Fibroblast of skin of right quadriceps (primary cell): ENCODE data around the gene ENTPD6.
"Not testable (repeated sequence)": the region's sequence is repeated elsewhere in the genome, so short reads cannot be mapped to it uniquely, and the experiment has no call there.

Experiments used
- DNase-seq: peaks from one replicate; pipeline ENCODE4 v3.0.0-alpha.2; 2013

The ENTPD6 gene

GRCh38 chr20:25225642-25226432, 30.3 kb downstream of the ENTPD6 start:
- no peak for DNase-seq

DNA sequence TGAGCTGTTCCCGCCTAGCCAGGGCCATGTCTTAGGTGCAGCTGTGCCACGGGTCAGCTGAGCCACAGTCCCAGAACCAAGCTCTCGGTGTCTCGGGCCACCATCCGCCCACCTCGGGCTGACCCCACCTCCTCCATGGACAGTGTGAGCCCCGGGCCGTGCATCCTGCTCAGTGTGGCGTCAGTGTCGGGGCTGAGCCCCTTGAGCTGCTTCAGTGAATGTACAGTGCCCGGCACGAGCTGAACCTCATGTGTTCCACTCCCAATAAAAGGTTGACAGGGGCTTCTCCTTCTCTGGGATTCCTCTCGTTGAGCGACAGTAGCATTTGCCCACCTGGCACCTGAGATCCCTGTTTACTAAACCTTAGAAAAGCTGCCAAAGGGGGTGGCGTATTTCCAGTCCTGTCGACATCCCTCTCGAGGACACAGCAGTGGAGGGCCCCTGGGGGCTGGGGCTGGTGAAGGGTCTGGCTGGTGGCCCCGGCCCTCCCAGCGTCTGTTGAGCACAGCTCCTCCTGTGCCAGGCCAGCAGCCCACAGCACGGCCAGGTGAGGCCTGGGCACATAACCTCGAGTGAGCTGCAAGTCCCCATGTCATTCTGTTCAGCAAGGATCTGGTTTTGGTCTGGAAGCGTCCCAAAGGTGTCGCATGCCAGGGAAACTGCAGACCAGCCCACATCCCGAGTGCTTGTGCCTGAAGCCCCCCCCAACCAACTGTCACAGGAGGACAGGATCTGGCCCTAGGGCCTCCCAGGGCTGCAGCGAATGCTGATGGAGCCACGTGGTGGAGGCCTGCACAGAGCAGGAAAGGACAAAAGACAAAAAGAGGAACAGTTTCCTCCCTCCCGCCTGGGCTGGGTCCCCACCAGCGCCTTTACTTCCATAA, 31.2 kb downstream of the ENTPD6 start:
- no peak for DNase-seq

DNA sequence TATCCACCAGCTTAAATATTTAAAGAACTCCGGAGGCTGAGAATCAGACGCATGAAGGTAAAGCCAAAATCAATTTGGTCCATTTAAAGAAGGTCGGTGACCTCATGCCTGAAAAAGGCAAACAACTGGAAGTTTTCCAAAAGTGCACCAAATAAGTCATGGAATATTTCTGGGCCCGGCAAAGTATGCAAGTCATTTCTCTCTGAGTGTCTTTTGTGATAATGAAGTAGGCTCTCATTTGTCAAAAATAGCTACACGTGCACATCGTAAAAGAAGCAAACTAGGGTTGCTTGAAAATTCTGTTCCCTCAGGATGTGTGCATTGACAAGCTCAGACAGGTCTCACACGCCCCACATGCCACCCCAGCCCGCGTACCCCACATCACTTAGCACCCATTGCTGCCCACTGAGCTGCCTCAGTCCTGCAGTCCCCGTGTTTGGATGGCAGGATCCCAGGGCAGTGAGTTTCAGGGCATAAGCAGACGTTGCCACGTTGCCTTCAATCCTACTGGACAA, 31.9 kb downstream of the ENTPD6 start:
- peak; percentile 82 for DNase-seq

DNA sequence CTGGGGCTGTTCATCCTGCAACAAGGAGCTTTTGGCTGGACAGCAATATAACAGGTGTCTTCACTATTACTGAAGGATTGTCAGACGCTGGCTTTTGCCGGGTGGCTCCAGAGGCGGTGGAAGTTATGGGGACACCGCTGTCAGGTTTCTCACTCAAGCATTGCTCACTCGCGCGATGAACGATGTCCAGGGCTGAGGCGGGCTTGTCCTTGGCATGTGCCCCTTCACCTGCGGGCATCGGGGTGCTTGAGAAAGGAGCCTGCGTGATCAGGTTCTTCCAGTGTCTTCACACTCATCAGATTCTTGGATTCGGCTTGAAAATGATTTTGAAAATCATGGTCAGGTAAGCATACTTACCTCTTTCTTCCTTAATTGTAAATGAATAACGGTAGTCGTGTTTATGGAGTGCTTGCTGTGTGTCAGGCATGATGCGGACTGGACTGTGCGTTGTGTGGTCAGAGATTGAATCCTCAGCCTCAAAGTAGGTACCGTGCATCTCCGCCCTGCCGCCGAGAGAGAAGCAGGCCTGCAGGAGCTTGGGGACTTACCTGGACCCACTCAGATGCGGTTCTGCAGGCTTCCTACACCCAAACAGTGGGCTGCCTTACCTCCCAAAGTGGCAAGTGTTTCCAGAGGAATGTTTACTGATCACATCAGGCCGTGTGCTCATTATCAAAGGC, 34.1 kb downstream of the ENTPD6 start:
- no peak for DNase-seq

- DNase-seq: no peak
Measured at GRCh38 chr20:25230166-25230831, 34.8 kb downstream of the ENTPD6 start.

- DNase-seq: peak; percentile 71
Measured at GRCh38 chr20:25233016-25233772, 37.7 kb downstream of the ENTPD6 start.

DNA sequence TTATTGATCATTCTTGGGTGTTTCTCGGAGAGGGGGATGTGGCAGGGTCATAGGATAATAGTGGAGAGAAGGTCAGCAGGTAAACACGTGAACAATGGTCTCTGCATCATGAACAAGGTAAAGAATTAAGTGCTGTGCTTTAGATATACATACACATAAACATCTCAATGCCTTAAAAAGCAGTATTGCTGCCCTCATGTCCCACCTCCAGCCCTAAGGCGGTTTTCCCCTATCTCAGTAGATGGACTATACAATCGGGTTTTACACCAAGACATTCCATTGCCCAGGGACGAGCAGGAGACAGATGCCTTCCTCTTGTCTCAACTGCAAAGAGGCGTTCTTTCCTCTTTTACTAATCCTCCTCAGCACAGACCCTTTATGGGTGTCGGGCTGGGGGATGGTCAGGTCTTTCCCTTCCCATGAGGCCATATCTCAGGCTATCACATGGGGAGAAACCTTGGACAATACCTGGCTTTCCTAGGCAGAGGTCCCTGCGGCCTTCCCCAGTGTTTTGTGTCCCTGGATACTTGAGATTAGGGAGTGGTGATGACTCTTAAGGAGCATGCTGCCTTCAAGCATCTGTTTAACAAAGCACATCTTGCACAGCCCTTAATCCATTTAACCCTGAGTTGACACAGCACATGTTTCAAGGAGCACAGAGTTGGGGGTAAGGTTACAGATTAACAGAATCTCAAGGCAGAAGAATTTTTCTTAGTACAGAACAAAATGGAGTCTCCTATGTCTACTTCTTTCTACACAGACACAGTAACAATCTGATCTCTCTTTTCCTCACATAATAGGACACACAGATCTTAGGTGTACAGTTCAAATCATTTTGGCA, 38.7 kb downstream of the ENTPD6 start:
- DNase-seq: not testable (repeated sequence)

DNA sequence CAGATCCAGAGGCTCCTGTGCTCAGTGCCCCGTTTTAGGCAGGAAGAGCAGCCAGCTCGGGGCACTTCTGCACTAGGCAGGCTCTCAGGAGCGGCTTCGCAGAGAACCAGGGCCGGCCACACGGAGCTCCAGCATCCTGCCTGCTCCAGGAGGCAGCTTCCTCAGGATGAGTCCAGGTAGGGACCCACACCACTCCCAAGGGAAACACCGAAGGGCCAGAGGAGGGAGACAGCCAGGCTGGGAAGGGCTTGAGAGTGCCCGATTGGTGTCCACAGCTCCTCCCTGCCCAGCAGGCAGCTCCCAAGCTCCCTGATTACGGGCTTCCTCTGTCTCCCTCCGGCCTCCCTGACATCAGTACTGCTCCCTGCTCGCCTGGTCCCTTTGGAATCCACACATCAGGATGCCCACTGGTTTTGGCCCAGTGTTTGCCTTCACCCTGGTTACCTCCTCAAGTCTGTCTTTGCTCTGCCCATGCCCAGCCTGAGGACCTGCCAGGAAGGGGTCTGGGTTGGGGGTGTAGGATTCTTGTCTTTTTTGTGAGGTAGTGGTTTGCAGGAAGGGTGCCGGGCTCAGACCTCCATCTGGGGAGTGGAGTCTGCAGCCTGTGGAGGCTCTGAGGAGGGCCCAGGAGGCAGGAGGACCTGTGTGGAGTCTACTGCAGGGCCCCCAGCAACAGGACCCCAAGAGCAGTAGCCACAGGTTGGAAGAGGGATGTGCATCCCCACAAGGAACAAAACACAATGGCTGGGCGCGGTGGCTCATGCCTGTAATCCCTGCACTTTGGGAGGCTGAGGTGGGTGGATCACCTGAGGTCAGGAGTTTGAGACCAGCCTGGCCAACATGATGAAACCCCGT, 41.2 kb downstream of the ENTPD6 start:
- DNase-seq: no peak

- DNase-seq: peak; percentile 100
Measured at GRCh38 chr20:25237610-25238318, 42.3 kb downstream of the ENTPD6 start.

DNA sequence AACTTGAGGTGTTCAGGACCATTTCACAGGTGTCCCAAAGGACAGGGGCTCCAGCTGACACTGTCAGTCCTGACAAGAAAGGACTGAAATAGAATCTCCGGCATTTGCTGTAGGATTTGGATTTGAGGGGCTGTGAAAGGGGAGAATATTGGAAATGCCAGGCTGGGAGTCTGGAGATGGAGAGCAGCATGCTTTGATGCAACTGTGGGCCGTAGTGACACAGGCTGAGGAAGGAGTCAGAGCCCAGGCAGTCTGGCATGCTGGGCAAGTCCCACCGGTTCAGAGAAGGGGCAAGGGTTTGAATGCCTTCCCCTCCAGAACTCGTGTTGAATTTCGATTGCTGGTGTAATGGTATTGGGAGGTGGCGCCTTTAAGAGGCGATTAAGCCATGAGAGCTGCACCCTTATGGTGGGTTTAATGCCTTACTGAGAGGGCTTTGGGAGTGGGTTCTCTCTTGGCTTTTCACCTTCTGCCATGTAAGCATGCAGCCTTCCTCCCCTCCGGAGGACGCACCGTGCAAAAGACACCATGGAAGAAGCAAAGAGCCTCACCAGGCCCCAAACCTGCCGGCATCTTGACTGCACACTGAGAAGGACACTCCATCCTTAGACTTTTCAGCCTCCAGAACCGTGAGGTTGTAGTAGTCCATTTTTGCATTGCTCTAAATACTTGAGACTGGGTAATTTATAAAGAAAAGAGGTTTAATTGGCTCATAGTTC, 43.0 kb downstream of the ENTPD6 start:
- peak; percentile 54 for DNase-seq

DNA sequence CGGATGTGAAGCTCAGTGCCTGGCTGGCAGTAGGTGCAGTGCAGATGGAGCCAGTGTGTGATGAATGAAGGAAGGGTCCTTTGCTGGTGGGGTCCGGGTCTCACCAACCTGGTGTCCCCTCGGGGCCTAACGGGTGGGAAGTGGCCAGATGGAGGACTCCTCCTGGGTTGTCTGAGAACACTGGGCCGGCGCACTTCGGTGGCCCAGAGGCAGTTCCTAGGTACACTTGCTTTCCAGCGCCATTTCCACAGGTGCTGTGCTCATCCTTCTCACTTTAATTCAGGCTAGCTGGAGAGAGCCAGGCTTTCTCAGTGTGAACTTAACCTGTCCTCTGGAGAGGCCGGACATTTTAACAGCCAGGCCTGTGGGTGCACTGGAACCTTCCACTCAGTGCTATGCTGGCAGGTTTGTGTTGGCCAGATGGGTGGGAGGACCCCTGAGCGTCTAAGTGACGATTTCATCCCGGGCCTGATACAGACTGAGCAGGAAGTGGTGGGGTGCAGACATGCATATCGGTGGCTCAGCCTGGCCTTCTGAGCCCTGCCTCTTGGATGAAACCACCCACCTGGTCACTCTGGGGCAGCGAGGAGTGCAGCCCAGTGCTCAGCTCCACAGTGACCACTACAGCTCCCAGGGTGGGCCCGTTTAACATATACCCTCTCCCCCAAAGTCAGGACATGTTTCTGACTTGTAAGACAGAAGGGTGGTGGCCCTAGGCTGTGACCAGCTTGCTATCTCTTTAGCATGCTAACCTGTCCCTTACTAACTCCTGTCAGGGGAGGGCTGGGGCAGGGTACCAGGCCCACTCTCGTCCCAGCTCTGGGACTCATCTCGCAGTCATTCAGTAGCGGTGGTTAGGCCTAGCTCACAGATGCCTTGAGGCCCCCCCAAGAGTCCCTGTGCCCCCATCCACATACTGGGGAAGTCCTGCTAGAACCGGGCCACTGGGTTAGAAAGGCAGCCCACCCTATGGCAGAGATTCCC, 44.2 kb downstream of the ENTPD6 start:
- no peak for DNase-seq

GRCh38 chr20:25240851-25241658, 45.5 kb downstream of the ENTPD6 start:
- DNase-seq: not testable (repeated sequence)

- DNase-seq: not testable (repeated sequence)
Measured at GRCh38 chr20:25241659-25241955, 46.1 kb downstream of the ENTPD6 start.

- no peak for DNase-seq
Measured at GRCh38 chr20:25242231-25242630, 46.7 kb downstream of the ENTPD6 start.

GRCh38 chr20:25243416-25243979, 48.0 kb downstream of the ENTPD6 start:
- no peak for DNase-seq

GRCh38 chr20:25244976-25245375, 49.5 kb downstream of the ENTPD6 start:
- DNase-seq: no peak
